ENCODE data around the gene HOXA5.

Gene HOXA5

DNA sequence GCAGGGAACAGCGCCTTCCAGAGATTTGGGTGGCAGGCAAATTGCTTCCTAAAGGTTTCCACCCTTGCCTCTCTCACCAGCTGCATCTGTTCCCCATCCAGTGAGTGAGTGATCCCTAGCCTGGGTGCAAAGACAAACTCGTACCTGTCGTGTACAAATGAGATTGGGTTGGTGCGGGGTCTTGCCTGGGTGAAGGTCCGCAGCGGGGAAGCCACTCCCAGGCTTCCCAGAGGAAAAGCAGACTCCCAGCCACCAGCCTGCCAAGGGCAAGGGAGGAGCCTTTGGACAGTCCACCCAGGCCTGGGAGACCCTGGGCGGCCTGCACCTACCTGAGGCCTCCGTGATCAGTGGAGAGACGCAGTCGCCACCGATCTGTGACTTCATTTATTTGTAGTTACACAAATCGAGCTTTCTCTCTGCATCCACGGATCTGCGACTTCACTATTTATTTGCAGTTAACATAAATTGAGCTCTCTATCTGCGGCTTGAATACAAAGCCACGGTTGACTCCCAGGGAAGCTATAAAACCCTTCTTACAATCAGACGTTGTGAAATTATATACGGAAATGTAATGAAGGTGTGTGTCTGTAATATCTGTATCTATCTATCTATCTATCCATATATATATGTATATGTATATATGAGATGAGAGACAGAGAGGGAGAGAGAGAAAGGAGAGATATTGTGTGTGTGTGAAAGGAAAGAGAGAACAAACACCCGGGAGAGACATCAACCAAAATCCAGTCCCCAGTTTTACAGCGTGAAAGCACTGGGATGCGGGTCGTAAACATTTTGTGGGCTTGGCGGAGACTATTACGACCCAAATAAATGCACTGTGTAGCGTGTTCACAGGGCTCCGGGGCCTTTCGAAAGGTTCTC, 16.0 kb upstream of the HOXA5 start:
- H3K27ac Mint-ChIP-seq, result no peak overlapping the region
- no peaks in the 10 kb centered on the region for H3K9me3 Mint-ChIP-seq
- H3K4me3 Mint-ChIP-seq, result peak overlapping the region; percentile 40
- peaks cover 54% of the 10 kb centered on the region for H3K4me1 Mint-ChIP-seq (ENCODE audit: low read depth)
- H3K27me3 Mint-ChIP-seq, result peaks cover 85% of the 10 kb centered on the region
- H3K36me3 Mint-ChIP-seq (ENCODE audit: low read depth), result no peaks in the 10 kb centered on the region

- H3K27me3 Mint-ChIP-seq, result peaks cover 86% of the 10 kb centered on the region
- peak overlapping the region; percentile 36 for H3K27ac Mint-ChIP-seq
- no peaks in the 10 kb centered on the region for H3K36me3 Mint-ChIP-seq (ENCODE audit: low read depth)
- H3K4me3 Mint-ChIP-seq, result peak overlapping the region; percentile 41
- H3K9me3 Mint-ChIP-seq, result no peaks in the 10 kb centered on the region
- H3K4me1 Mint-ChIP-seq (ENCODE audit: low read depth), result peaks cover 52% of the 10 kb centered on the region
Measured at GRCh38 chr7:27158436-27159265, 15.2 kb upstream of the HOXA5 start.

- no peaks in the 10 kb centered on the region for H3K36me3 Mint-ChIP-seq (ENCODE audit: low read depth)
- H3K4me1 Mint-ChIP-seq (ENCODE audit: low read depth), result peaks cover 51% of the 10 kb centered on the region
- peak overlapping the region; percentile 15 for H3K4me3 Mint-ChIP-seq
- no peaks in the 10 kb centered on the region for H3K9me3 Mint-ChIP-seq
- H3K27me3 Mint-ChIP-seq, result peaks cover 86% of the 10 kb centered on the region
- peak overlapping the region; percentile 32 for H3K27ac Mint-ChIP-seq
Measured at GRCh38 chr7:27157702-27158431, 14.4 kb upstream of the HOXA5 start.

- H3K9me3 Mint-ChIP-seq, result no peaks in the 10 kb centered on the region
- no peaks in the 10 kb centered on the region for H3K36me3 Mint-ChIP-seq (ENCODE audit: low read depth)
- H3K27me3 Mint-ChIP-seq, result peaks cover 84% of the 10 kb centered on the region
- H3K4me3 Mint-ChIP-seq, result peak overlapping the region; percentile 32
- no peak overlapping the region for H3K27ac Mint-ChIP-seq
- H3K4me1 Mint-ChIP-seq (ENCODE audit: low read depth), result peaks cover 52% of the 10 kb centered on the region
Measured at GRCh38 chr7:27156916-27157701, 13.6 kb upstream of the HOXA5 start.

- no peaks in the 10 kb centered on the region for H3K36me3 Mint-ChIP-seq (ENCODE audit: low read depth)
- peaks cover 58% of the 10 kb centered on the region for H3K4me1 Mint-ChIP-seq (ENCODE audit: low read depth)
- H3K9me3 Mint-ChIP-seq, result no peaks in the 10 kb centered on the region
- peaks cover 87% of the 10 kb centered on the region for H3K27me3 Mint-ChIP-seq
- H3K27ac Mint-ChIP-seq, result peak within 1 kb of the TSS; percentile 65
- peak within 1 kb of the TSS; percentile 69 for H3K4me3 Mint-ChIP-seq
Measured at GRCh38 chr7:27156508-27156898, 13.0 kb upstream of the HOXA5 start, which contains the start of gene HOXA7. HOXA7 (minus strand) TSS chr7:27156675; CDS start chr7:27156545, 130 bp downstream.

DNA sequence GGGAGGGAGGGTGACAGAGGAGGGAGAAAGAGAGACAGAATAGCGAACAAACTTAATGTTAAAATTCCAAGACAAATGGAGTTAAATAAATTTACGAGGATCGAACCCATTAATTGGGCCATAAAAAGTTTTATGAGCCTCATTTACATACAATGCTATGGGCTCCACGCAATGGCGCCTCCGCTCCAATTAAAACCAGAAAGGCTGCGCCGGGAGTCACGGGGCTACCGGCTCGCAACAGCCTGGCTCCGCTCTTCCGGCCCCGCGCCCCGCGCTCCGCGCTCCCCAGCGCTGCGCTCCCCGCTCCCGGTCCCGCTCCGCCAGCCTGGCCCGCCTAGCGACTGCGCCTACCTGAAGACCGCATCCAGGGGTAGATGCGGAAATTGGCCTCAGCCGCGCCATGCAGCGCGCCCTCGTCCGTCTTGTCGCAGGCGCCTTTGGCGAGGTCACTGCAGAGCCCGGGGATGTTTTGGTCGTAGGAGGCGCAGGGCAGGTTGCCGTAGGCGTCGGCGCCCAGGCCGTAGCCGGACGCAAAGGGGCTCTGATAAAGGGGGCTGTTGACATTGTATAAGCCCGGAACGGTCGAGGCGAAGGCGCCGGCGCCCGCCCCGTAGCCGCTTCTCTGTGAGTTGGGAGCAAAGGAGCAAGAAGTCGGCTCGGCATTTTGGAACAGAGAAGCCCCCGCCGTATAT, 12.5 kb upstream of the HOXA5 start:
- no peaks in the 10 kb centered on the region for H3K9me3 Mint-ChIP-seq
- peak overlapping the region; percentile 69 for H3K4me3 Mint-ChIP-seq
- no peaks in the 10 kb centered on the region for H3K36me3 Mint-ChIP-seq (ENCODE audit: low read depth)
- H3K4me1 Mint-ChIP-seq (ENCODE audit: low read depth), result peaks cover 60% of the 10 kb centered on the region
- peaks cover 90% of the 10 kb centered on the region for H3K27me3 Mint-ChIP-seq
- H3K27ac Mint-ChIP-seq, result peak overlapping the region; percentile 65

GRCh38 chr7:27154901-27155815, 11.7 kb upstream of the HOXA5 start:
- H3K4me3 Mint-ChIP-seq, result peak overlapping the region; percentile 69
- H3K36me3 Mint-ChIP-seq (ENCODE audit: low read depth), result no peaks in the 10 kb centered on the region
- H3K27ac Mint-ChIP-seq, result peak overlapping the region; percentile 65
- peaks cover 94% of the 10 kb centered on the region for H3K27me3 Mint-ChIP-seq
- no peaks in the 10 kb centered on the region for H3K9me3 Mint-ChIP-seq
- H3K4me1 Mint-ChIP-seq (ENCODE audit: low read depth), result peaks cover 59% of the 10 kb centered on the region

DNA sequence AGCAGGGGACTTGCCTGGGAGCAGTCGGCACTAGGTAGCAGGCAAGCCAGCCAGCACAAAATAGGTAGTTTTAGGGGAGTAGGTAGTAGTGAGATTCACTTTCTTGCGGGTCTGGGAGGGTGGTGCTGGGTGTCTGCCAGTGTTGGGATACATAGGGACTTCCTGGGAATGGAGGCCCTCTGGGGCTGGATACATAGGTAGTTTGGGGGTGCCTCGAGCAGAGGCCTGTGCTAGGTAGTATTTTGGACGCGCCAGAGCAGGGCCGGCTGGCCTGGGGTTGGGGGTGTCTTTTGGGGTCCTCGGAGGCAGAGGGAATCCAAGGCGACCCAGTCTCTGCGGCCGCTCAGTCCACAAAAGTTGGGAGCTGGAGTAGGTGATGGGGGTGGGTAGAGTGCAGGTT, 10.9 kb upstream of the HOXA5 start:
- Mint-ChIP-seq H3K4me3 (no peak overlapping the region), H3K27me3 (peaks cover 93% of the 10 kb centered on the region), H3K27ac (peak overlapping the region; percentile 46), H3K36me3 (ENCODE audit: low read depth) (no peaks in the 10 kb centered on the region), H3K9me3 (no peaks in the 10 kb centered on the region), H3K4me1 (ENCODE audit: low read depth) (peaks cover 53% of the 10 kb centered on the region)

- peaks cover 49% of the 10 kb centered on the region for H3K4me1 Mint-ChIP-seq (ENCODE audit: low read depth)
- no peaks in the 10 kb centered on the region for H3K9me3 Mint-ChIP-seq
- no peak overlapping the region for H3K4me3 Mint-ChIP-seq
- H3K27me3 Mint-ChIP-seq, result peaks cover 90% of the 10 kb centered on the region
- H3K27ac Mint-ChIP-seq, result no peak overlapping the region
- no peaks in the 10 kb centered on the region for H3K36me3 Mint-ChIP-seq (ENCODE audit: low read depth)
Measured at GRCh38 chr7:27153526-27153925, 10.0 kb upstream of the HOXA5 start.

- Mint-ChIP-seq H3K27me3 (peaks cover 90% of the 10 kb centered on the region), H3K36me3 (ENCODE audit: low read depth) (no peaks in the 10 kb centered on the region), H3K27ac (no peak overlapping the region), H3K4me3 (no peak overlapping the region), H3K9me3 (no peaks in the 10 kb centered on the region), H3K4me1 (ENCODE audit: low read depth) (peaks cover 49% of the 10 kb centered on the region)
Measured at GRCh38 chr7:27152816-27153442, 9.4 kb upstream of the HOXA5 start.

DNA sequence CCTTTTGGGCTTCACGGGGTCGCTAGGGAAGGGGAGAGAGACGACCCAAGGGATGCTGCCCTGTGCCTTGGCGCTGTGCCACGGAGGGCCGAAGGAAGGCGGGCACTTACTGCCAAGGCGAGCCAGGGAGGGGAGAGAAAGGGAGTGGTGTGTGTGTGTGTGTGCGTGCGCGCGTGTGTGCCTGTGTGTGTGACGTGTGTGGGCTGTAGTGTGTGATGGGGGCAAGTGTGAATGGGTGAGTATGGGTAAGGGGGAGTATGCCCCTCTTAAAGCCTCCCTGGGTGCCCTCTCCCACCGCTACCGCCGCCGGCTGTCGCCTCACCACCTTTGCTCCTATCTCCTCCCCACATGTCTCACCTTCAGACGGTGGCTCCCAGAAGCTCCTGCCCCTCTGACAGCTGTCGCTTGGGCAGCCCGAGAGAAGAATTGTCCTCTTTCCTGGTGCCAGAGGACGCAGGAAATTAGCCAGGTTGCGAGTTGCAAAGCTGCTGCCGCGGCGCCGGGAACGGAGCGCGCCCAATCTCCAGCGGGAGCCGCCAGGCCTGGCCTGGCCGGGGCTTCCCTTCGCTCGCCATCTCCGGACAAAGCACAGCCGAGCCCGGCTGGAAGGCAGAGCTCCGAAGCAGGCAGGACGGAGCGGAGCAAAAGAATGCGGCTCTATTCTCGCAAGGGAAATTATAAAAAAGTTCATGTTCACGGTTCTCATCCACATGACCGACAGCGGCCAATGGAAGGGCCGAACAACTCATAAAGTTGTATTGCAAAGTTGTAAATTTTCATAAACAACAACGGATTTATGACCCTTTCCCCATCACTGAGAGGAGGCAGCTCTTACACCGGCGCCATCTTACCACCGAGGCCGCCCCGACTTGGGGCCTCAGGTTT, 8.7 kb upstream of the HOXA5 start, which contains the start of gene HOXA3:
TSS of gene HOXA3 (minus strand) at position 653 of the 885 bp plus-strand sequence. CDS start 41,943 bp downstream, outside the sequence.
- Mint-ChIP-seq H3K27ac (peak within 1 kb of the TSS; percentile 41), H3K36me3 (ENCODE audit: low read depth) (no peaks in the 10 kb centered on the region), H3K4me3 (peak within 1 kb of the TSS; percentile 71), H3K4me1 (ENCODE audit: low read depth) (peaks cover 45% of the 10 kb centered on the region), H3K27me3 (peaks cover 86% of the 10 kb centered on the region), H3K9me3 (no peaks in the 10 kb centered on the region)
